Measurements from ENCODE around the gene POU5F2. TPM values are rescaled to one million over a fixed set of nuclear protein-coding genes. Genes with fewer than 3 reads are reported as not detected.

Gene POU5F2
- total RNA-seq, 1 experiment from 2014 or later: 0.73 TPM

- peaks cover 17% of the 10 kb centered on the region for H3K4me1 ChIP-seq (ENCODE audit: insufficient read depth, low read length, poor library complexity, severe bottlenecking)
- no TSS peak for BruUV-seq (replicated peaks)
- no peaks in the 10 kb centered on the region for H3K9me3 ChIP-seq (ENCODE audit: low read depth, low read length, poor library complexity, severe bottlenecking)
- intact Hi-C loops (cut with micrococcal nuclease; ENCODE audit: unreplicated experiment): no loop called here
- no peak overlapping the region for H3K4me3 ChIP-seq (ENCODE audit: low read depth, low read length, poor library complexity, severe bottlenecking)
- ChIA-PET CTCF (no interaction called here), POLR2A (ENCODE audit: low non-redundant PET) (no interaction called here)
- H3K27me3 ChIP-seq (replicated peaks; ENCODE audit: insufficient read depth, low read depth, low read length, poor library complexity): no peaks in the 10 kb centered on the region
- no peak for DNase-seq (ENCODE audit: low spot score)
- H3K27ac ChIP-seq (ENCODE audit: low read depth, low read length, poor library complexity, severe bottlenecking): no peak overlapping the region
- no peaks in the 10 kb centered on the region for H3K36me3 ChIP-seq (ENCODE audit: insufficient read depth, low read length, poor library complexity, severe bottlenecking)
- TF ChIP-seq, protein P1, sequence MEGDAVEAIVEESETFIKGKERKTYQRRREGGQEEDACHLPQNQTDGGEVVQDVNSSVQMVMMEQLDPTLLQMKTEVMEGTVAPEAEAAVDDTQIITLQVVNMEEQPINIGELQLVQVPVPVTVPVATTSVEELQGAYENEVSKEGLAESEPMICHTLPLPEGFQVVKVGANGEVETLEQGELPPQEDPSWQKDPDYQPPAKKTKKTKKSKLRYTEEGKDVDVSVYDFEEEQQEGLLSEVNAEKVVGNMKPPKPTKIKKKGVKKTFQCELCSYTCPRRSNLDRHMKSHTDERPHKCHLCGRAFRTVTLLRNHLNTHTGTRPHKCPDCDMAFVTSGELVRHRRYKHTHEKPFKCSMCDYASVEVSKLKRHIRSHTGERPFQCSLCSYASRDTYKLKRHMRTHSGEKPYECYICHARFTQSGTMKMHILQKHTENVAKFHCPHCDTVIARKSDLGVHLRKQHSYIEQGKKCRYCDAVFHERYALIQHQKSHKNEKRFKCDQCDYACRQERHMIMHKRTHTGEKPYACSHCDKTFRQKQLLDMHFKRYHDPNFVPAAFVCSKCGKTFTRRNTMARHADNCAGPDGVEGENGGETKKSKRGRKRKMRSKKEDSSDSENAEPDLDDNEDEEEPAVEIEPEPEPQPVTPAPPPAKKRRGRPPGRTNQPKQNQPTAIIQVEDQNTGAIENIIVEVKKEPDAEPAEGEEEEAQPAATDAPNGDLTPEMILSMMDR (conservative IDR thresholded peaks at IDR 0.05; ENCODE audit: low read depth, low read length): no peak
- TF ChIP-seq EZH2 (IDR thresholded peaks at IDR 0.05; ENCODE audit: borderline replicate concordance, low read depth, low read length, poor library complexity, severe bottlenecking): no peak
Measured at GRCh38 chr5:93722588-93722987, 18.8 kb downstream of the POU5F2 start.

DNA sequence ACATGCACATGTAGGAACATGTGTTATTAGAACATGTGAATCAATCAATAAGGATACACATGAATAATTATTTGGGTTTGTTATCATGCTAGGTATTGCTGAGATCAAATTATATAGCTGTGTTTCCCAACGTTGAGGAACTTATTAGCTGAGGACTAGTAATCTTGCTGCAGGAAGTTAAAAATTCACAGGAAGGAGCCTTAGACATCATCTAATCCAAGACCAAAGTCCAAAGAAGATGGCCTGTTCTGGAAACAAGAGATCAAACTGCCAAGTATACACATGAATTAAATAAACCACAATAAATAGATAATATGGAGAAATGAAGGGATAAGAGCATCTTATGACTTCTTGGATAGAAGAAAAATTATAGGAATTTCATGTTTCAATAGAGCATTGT, 19.9 kb downstream of the POU5F2 start:
- ChIA-PET CTCF (no interaction called here), POLR2A (ENCODE audit: low non-redundant PET) (no interaction called here)
- H3K27ac ChIP-seq (ENCODE audit: low read depth, low read length, poor library complexity, severe bottlenecking): no peak overlapping the region
- no peaks in the 10 kb centered on the region for H3K36me3 ChIP-seq (ENCODE audit: insufficient read depth, low read length, poor library complexity, severe bottlenecking)
- no peak overlapping the region for H3K4me3 ChIP-seq (ENCODE audit: low read depth, low read length, poor library complexity, severe bottlenecking)
- no peaks in the 10 kb centered on the region for H3K27me3 ChIP-seq (replicated peaks; ENCODE audit: insufficient read depth, low read depth, low read length, poor library complexity)
- BruUV-seq (replicated peaks): no TSS peak
- no peaks in the 10 kb centered on the region for H3K9me3 ChIP-seq (ENCODE audit: low read depth, low read length, poor library complexity, severe bottlenecking)
- TF ChIP-seq, protein P1 (conservative IDR thresholded peaks at IDR 0.05; ENCODE audit: low read depth, low read length): no peak
- no peak for TF ChIP-seq EZH2 (IDR thresholded peaks at IDR 0.05; ENCODE audit: borderline replicate concordance, low read depth, low read length, poor library complexity, severe bottlenecking)
- peaks cover 17% of the 10 kb centered on the region for H3K4me1 ChIP-seq (ENCODE audit: insufficient read depth, low read length, poor library complexity, severe bottlenecking)
- intact Hi-C loops (cut with micrococcal nuclease; ENCODE audit: unreplicated experiment): no loop called here
- no peak for DNase-seq (ENCODE audit: low spot score)

GRCh38 chr5:93721071-93721470, 20.3 kb downstream of the POU5F2 start:
- BruUV-seq (replicated peaks): no TSS peak
- CTCF ChIA-PET: no interaction called here
- TF ChIP-seq, protein P1 (conservative IDR thresholded peaks at IDR 0.05; ENCODE audit: low read depth, low read length): no peak
- no peak for TF ChIP-seq EZH2 (IDR thresholded peaks at IDR 0.05; ENCODE audit: borderline replicate concordance, low read depth, low read length, poor library complexity, severe bottlenecking)
- no peaks in the 10 kb centered on the region for H3K36me3 ChIP-seq (ENCODE audit: insufficient read depth, low read length, poor library complexity, severe bottlenecking)
- no peak overlapping the region for H3K27ac ChIP-seq (ENCODE audit: low read depth, low read length, poor library complexity, severe bottlenecking)
- no peak for DNase-seq (ENCODE audit: low spot score)
- no peaks in the 10 kb centered on the region for H3K9me3 ChIP-seq (ENCODE audit: low read depth, low read length, poor library complexity, severe bottlenecking)
- H3K4me3 ChIP-seq (ENCODE audit: low read depth, low read length, poor library complexity, severe bottlenecking): no peak overlapping the region
- H3K4me1 ChIP-seq (ENCODE audit: insufficient read depth, low read length, poor library complexity, severe bottlenecking): peaks cover 17% of the 10 kb centered on the region
- no peaks in the 10 kb centered on the region for H3K27me3 ChIP-seq (replicated peaks; ENCODE audit: insufficient read depth, low read depth, low read length, poor library complexity)
- POLR2A ChIA-PET (ENCODE audit: low non-redundant PET): no interaction called here
- intact Hi-C loops (cut with micrococcal nuclease; ENCODE audit: unreplicated experiment): no loop called here

All from A673 (cell line).